GM12892 (cell line): ENCODE measurements around the gene RPL13A.

ENCODE experiments used
- POLR2A ChIP-seq: IDR thresholded peaks from 2 replicates; pipeline ENCODE4 v1.6.1; 2011; ENCODE audit warnings: low read depth, low read length, control low read depth
- POLR2AphosphoS5 ChIP-seq: IDR thresholded peaks from 2 replicates; pipeline ENCODE4 v1.6.1; 2011; ENCODE audit warnings: low read depth, low read length, control low read depth
- TAF1 ChIP-seq: IDR thresholded peaks from 2 replicates; pipeline ENCODE4 v1.6.1; 2011; ENCODE audit warnings: low read depth, mild to moderate bottlenecking, control low read depth, low read length, borderline replicate concordance

DNA sequence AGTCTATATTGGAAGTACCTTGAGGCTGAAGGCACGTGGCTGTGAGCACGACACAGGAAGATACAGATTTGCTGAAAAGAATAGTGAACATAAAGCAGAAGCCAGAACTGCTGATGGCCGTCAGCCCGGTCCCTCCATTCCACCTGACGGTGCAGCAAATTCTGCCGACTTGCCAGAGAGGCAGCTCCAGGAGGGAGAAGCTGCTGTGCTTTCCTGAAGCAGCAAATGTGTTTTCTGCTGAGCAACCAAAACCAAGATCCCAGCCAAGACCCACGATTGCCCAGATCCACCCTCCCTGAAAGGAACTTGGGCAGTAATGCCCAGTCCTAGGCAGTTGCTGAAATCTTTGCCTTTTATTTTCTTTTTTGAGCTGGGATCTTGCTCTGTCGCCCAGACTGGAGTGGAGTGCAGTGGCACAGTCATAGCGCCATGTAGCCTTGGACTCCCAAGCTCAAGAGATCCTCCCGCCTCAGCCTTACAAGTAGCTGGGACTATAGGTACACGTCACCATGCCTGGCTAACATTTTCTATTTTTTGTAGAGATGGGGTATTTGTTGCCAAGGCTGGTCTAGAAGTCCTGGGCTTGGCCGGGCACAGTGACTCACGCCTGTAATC, 33.4 kb downstream of the RPL13A start:
- TF ChIP-seq TAF1 (no peak), POLR2AphosphoS5 (no peak), POLR2A (no peak)
